HepG2 (cell line): ENCODE results near the gene SLC22A23. TPM values are rescaled to one million over a fixed set of nuclear protein-coding genes. Genes with fewer than 3 reads are reported as not detected.

ENCODE experiments used
- ARID3A ChIP-seq: IDR thresholded peaks from 2 replicates; pipeline ENCODE4 v1.6.1; 2012; ENCODE audit warnings: low read depth, low read length, improper control_type of control experiment
- FIP1L1 ChIP-seq: fragments of 200-400 bp; formaldehyde crosslinking; IDR thresholded peaks from 2 replicates; pipeline ENCODE4 v1.6.1; 2018; ENCODE audit warnings: low read depth, mild to moderate bottlenecking, low read length, moderate library complexity, borderline replicate concordance; ENCODE audit not compliant: insufficient read depth
- GABPB1 ChIP-seq: IDR thresholded peaks from 2 replicates; pipeline ENCODE4 v1.6.1; 2016; ENCODE audit warnings: mild to moderate bottlenecking, missing genetic modification reagents, moderate library complexity, missing compliant biosample characterization
- GATAD1 ChIP-seq: IDR thresholded peaks from 2 replicates; pipeline ENCODE4 v1.6.1; 2016; ENCODE audit warnings: missing genetic modification reagents, missing compliant biosample characterization
- KAT2B ChIP-seq: fragments of 150-350 bp; IDR thresholded peaks from 2 replicates; pipeline ENCODE4 v1.6.1; 2014; ENCODE audit warnings: low read depth, low read length, borderline replicate concordance
- KDM4B ChIP-seq: sonication (generic); formaldehyde crosslinking; IDR thresholded peaks from 2 replicates; pipeline ENCODE4 v1.4.0; 2020; ENCODE audit warnings: missing genetic modification reagents
- RELA ChIP-seq: sonication (generic); formaldehyde crosslinking; IDR thresholded peaks from 2 replicates; pipeline ENCODE4 v1.4.0; 2020; ENCODE audit warnings: missing genetic modification reagents
- RFXANK ChIP-seq: IDR thresholded peaks from 2 replicates; pipeline ENCODE4 v1.6.1; 2016
- SMARCE1 ChIP-seq: fragments of 450-650 bp; IDR thresholded peaks from 2 replicates; pipeline ENCODE4 v1.6.1; 2017; ENCODE audit warnings: borderline replicate concordance
- SRSF9 ChIP-seq: fragments of 200-400 bp; formaldehyde crosslinking; IDR thresholded peaks from 2 replicates; pipeline ENCODE4 v1.6.1; 2018; ENCODE audit warnings: borderline replicate concordance, mild to moderate bottlenecking, low read depth, low read length; ENCODE audit not compliant: insufficient read depth, poor library complexity, severe bottlenecking
- TBL1XR1 ChIP-seq: fragments of 150-350 bp; IDR thresholded peaks from 2 replicates; pipeline ENCODE4 v1.6.1; 2014; ENCODE audit warnings: borderline replicate concordance, low read length; ENCODE audit not compliant: partially characterized antibody
- TOE1 ChIP-seq: sonication (generic); formaldehyde crosslinking; IDR thresholded peaks from 2 replicates; pipeline ENCODE4 v1.4.0; 2020; ENCODE audit warnings: mild to moderate bottlenecking, missing genetic modification reagents
- ZBTB3 ChIP-seq: sonication (generic); formaldehyde crosslinking; IDR thresholded peaks from 2 replicates; pipeline ENCODE4 v1.4.0; 2020; ENCODE audit warnings: low read depth, mild to moderate bottlenecking, moderate library complexity, missing genetic modification reagents, borderline replicate concordance
- ZEB1 ChIP-seq: IDR thresholded peaks from 2 replicates; pipeline ENCODE4 v1.6.1; 2012; ENCODE audit warnings: mild to moderate bottlenecking, low read depth, inconsistent platforms; ENCODE audit not compliant: insufficient replicate concordance
- ZNF446 ChIP-seq: sonication (generic); formaldehyde crosslinking; IDR thresholded peaks from 2 replicates; pipeline ENCODE4 v1.5.0; 2020; ENCODE audit warnings: mild to moderate bottlenecking, missing genetic modification reagents
- ZNF547 ChIP-seq: sonication (generic); formaldehyde crosslinking; IDR thresholded peaks from 2 replicates; pipeline ENCODE4 v1.5.1; 2020; ENCODE audit warnings: mild to moderate bottlenecking, missing genetic modification reagents
- ZNF724P ChIP-seq: sonication (generic); formaldehyde crosslinking; IDR thresholded peaks from 2 replicates; pipeline ENCODE4 v1.8.0; 2022; ENCODE audit warnings: missing genetic modification reagents, borderline replicate concordance
- ZNF841 ChIP-seq: sonication (generic); formaldehyde crosslinking; IDR thresholded peaks from 2 replicates; pipeline ENCODE4 v1.8.1; 2023; ENCODE audit warnings: missing genetic modification reagents, borderline replicate concordance
- ZNF878 ChIP-seq: sonication (generic); formaldehyde crosslinking; IDR thresholded peaks from 2 replicates; pipeline ENCODE4 v1.8.1; 2023; ENCODE audit warnings: mild to moderate bottlenecking, missing genetic modification reagents, moderate library complexity
- polyA plus RNA-seq, 8 experiments: library from polyadenylated mRNA; depleted of rRNA in 3 of 8; stranded (reverse) in 7 of 8; unstranded in 1 of 8; fragments of >200 nt; fragmentation: Illumina TruSeq in 4 of 8; extraction: Trizol in 4 of 8; gene quantifications; 2 replicates each; pipeline versions ENCODE4 v1.2.1 to v1.2.3, GENCODE V29; 2011 to 2016; ENCODE audit warnings: low read depth in 4 of 8, missing spikeins in 1 of 8, mixed read lengths in 1 of 8; ENCODE audit not compliant: insufficient read depth in 1 of 8
- total RNA-seq, 5 experiments: library from RNA; depleted of rRNA; stranded (reverse); fragments of >200 nt; fragmentation: Illumina TruSeq; extraction: Trizol; gene quantifications; 2 replicates each; pipeline ENCODE4 v1.2.3, GENCODE V29; 2016; ENCODE audit warnings: low read depth in 1 of 5
- TF ChIP-seq, protein P1 (sequence below): sonication (generic); formaldehyde crosslinking; IDR thresholded peaks from 2 replicates; pipeline ENCODE4 v1.4.0; 2020; ENCODE audit warnings: mild to moderate bottlenecking, missing genetic modification reagents
- TF ChIP-seq, protein P2 (sequence below): sonication (generic); formaldehyde crosslinking; IDR thresholded peaks from 2 replicates; pipeline ENCODE4 v1.5.0; 2020; ENCODE audit warnings: missing genetic modification reagents
- TF ChIP-seq, protein P3 (sequence below): sonication (generic); formaldehyde crosslinking; IDR thresholded peaks from 2 replicates; pipeline ENCODE4 v1.4.0; 2020; ENCODE audit warnings: missing genetic modification reagents, borderline replicate concordance
- TF ChIP-seq, protein P4 (sequence below): sonication (generic); formaldehyde crosslinking; IDR thresholded peaks from 2 replicates; pipeline ENCODE4 v1.4.0; 2020; ENCODE audit warnings: missing genetic modification reagents, mild to moderate bottlenecking, borderline replicate concordance

The SLC22A23 gene
- total and polyA plus RNA-seq, 2 of the 13 experiments (the other 11 are each of a cell fraction or from before 2014, with no cell fraction given), result 11.8 to 17.5 TPM

DNA sequence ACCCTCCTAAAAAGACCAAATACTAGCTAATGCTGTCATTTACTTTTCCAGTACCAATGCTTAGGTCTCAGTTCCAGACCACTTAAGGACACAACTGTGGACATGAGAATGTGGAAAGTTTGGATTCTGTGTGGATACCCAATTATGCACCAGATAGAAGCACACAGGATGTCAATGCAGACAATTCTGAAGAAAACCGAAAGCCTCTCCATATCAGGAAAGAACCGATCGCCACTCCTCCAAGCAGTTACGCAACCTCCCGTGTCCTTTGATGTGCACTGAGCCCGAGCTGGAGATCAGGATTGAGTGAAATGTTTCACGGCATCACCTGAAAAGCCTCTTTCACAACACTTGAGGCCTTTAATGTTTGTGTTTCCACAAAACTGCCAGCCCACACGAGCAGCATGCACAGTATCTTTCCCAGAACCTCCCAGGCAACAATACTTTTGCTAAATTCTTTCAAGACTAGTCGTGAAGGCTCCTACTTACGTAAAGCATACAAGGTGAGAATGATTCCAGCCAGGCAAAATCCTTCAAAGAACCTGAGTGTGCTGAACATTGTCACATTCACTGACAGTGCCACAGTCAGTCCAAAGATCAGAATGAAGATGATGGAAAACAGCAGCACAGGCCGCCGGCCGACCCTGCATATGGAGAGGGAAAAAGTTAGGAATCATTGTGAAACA lies 47.0 kb downstream of the SLC22A23 start (continued):
- TF ChIP-seq TOE1 (CRISPR knock-in tag) (no peak; the same call in 1 of the 2 replicates), KDM4B (CRISPR knock-in tag) (peak; percentile 99), ZNF446 (CRISPR knock-in tag) (no peak), KAT2B (no peak; the same call in 1 of the 2 replicates), SMARCE1 (no peak), ARID3A (peak; percentile 90; the same call in 1 of the 2 replicates), TBL1XR1 (peak; percentile 65), ZNF841 (peak; percentile 51; the same call in 1 of the 2 replicates), ZNF547 (CRISPR knock-in tag) (peak; percentile 56), RELA (CRISPR knock-in tag) (no peak; the same call in 1 of the 2 replicates), ZNF878 (CRISPR knock-in tag) (peak; percentile 93; the same call in 1 of the 2 replicates), GATAD1 (CRISPR knock-in tag) (peak; percentile 85), ZBTB3 (CRISPR knock-in tag) (no peak), ZNF724P (CRISPR knock-in tag) (peak; percentile 95; the same call in 1 of the 2 replicates), SRSF9 (no peak), GABPB1 (CRISPR knock-in tag) (peak; percentile 67), FIP1L1 (no peak), RFXANK (CRISPR knock-in tag) (0 out of 2 replicates have a peak, but pooled peaks have one; percentile 86), ZEB1 (peak; percentile 97)
- TF ChIP-seq, protein P1, sequence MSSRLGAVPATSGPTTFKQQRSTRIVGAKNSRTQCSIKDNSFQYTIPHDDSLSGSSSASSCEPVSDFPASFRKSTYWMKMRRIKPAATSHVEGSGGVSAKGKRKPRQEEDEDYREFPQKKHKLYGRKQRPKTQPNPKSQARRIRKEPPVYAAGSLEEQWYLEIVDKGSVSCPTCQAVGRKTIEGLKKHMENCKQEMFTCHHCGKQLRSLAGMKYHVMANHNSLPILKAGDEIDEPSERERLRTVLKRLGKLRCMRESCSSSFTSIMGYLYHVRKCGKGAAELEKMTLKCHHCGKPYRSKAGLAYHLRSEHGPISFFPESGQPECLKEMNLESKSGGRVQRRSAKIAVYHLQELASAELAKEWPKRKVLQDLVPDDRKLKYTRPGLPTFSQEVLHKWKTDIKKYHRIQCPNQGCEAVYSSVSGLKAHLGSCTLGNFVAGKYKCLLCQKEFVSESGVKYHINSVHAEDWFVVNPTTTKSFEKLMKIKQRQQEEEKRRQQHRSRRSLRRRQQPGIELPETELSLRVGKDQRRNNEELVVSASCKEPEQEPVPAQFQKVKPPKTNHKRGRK (CRISPR knock-in tag), result no peak
- TF ChIP-seq, protein P2, sequence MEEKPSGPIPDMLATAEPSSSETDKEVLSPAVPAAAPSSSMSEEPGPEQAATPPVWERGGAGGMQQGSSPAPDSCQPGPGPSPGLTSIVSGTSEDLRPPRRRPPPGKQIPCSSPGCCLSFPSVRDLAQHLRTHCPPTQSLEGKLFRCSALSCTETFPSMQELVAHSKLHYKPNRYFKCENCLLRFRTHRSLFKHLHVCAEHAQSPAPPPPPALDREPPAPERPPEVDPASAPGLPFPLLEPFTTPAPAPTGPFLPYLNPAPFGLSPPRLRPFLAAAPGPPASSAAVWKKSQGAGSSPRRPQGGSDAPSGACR (CRISPR knock-in tag), result peak; percentile 99
- TF ChIP-seq, protein P3, sequence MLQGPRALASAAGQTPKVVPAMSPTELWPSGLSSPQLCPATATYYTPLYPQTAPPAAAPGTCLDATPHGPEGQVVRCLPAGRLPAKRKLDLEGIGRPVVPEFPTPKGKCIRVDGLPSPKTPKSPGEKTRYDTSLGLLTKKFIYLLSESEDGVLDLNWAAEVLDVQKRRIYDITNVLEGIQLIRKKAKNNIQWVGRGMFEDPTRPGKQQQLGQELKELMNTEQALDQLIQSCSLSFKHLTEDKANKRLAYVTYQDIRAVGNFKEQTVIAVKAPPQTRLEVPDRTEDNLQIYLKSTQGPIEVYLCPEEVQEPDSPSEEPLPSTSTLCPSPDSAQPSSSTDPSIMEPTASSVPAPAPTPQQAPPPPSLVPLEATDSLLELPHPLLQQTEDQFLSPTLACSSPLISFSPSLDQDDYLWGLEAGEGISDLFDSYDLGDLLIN (CRISPR knock-in tag), result no peak; the same call in 1 of the 2 replicates
- TF ChIP-seq, protein P4, sequence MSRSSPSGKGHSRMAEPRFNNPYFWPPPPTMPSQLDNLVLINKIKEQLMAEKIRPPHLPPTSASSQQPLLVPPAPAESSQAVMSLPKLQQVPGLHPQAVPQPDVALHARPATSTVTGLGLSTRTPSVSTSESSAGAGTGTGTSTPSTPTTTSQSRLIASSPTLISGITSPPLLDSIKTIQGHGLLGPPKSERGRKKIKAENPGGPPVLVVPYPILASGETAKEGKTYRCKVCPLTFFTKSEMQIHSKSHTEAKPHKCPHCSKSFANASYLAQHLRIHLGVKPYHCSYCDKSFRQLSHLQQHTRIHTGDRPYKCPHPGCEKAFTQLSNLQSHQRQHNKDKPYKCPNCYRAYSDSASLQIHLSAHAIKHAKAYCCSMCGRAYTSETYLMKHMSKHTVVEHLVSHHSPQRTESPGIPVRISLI (CRISPR knock-in tag), result peak; percentile 84; the same call in 1 of the 2 replicates
